ENCODE measurements around the gene ASTN2. TPM values are rescaled to one million over a fixed set of nuclear protein-coding genes. Genes with fewer than 3 reads are reported as not detected.

ASTN2 gene
- total and polyA plus RNA-seq, 10 donors: 0.87 to 6.1 (median 3.7) TPM

DNA sequence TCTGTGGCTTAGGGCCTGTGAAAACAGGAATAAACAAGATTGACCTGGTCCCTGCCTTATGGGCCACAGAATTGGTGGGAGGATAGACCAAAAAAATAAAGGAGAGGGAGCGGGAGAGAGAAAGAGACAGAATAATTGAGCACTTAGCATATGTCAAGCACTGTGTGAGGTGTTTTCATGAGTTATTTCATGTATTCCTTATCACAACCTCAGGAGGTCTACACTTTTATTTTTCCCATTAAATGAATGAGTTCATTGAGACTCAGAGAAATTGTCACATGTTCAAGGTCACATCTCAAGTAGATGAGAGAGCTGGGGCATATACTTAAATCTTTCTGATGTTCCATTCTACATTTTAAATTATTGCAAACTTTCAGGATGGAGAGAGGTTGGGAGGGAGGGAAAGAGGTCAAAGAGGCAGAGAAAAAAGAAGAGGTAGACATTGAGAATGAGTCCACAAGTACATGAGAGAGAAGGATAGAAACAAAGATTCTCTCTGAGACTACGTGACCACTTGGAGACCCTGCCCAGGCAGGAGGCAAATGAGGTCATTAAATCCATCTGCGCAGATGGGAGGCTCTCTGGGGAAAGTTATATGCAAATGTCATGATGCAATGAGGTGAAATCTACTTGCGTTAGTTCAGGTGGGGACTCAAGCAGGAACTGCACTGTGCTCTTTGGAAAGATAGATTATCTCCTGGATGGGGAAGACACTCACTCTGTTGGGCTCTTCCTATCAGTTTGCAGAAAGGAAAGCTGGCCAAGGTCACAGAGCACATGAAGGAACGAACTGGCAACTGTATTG lies 1019.8 kb downstream of the ASTN2 start:
- Histone ChIP-seq H3K4me3 (no peak overlapping the region), H3K27me3 (replicated peaks in 1 of 7) (no peaks in the 10 kb centered on the region), H3K36me3 (no peaks in the 10 kb centered on the region), H3K27ac (no peak overlapping the region), H3K9me3 (no peaks in the 10 kb centered on the region), H3K4me1 (no peaks in the 10 kb centered on the region)
- intact Hi-C loops (cut with DNase I; ENCODE audit: low total_unique reads): no loop called here
- no peak for TF ChIP-seq POLR2AphosphoS5 (IDR thresholded peaks at IDR 0.05)
- TF ChIP-seq, protein P1, sequence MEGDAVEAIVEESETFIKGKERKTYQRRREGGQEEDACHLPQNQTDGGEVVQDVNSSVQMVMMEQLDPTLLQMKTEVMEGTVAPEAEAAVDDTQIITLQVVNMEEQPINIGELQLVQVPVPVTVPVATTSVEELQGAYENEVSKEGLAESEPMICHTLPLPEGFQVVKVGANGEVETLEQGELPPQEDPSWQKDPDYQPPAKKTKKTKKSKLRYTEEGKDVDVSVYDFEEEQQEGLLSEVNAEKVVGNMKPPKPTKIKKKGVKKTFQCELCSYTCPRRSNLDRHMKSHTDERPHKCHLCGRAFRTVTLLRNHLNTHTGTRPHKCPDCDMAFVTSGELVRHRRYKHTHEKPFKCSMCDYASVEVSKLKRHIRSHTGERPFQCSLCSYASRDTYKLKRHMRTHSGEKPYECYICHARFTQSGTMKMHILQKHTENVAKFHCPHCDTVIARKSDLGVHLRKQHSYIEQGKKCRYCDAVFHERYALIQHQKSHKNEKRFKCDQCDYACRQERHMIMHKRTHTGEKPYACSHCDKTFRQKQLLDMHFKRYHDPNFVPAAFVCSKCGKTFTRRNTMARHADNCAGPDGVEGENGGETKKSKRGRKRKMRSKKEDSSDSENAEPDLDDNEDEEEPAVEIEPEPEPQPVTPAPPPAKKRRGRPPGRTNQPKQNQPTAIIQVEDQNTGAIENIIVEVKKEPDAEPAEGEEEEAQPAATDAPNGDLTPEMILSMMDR (IDR thresholded peaks at IDR 0.05 in 8 of 11, conservative IDR thresholded peaks at IDR 0.05 in 3 of 11): no peak
- TF ChIP-seq POLR2A (IDR thresholded peaks at IDR 0.05): no peak
- DNase-seq: no peak
- WGBS, 5 donors: 71 to 86% (median 80%) methylated on average over 5 of the region's 5 CpGs

- Histone ChIP-seq H3K27ac (no peak overlapping the region), H3K27me3 (replicated peaks in 1 of 7) (no peaks in the 10 kb centered on the region), H3K4me1 (no peaks in the 10 kb centered on the region), H3K4me3 (no peak overlapping the region), H3K9me3 (no peaks in the 10 kb centered on the region), H3K36me3 (no peaks in the 10 kb centered on the region)
- no peak for DNase-seq
- intact Hi-C loops (cut with DNase I; ENCODE audit: low total_unique reads): no loop called here
- WGBS, 5 donors: 90 to 94% (median 91%) methylated on average over 6 of the region's 6 CpGs
- TF ChIP-seq POLR2A (IDR thresholded peaks at IDR 0.05) (no peak), POLR2AphosphoS5 (IDR thresholded peaks at IDR 0.05) (no peak)
- TF ChIP-seq, protein P1 (IDR thresholded peaks at IDR 0.05 in 8 of 11, conservative IDR thresholded peaks at IDR 0.05 in 3 of 11): no peak
These were observed 1020.8 kb downstream of the ASTN2 start for GRCh38 chr9:116394070-116394469.

DNA sequence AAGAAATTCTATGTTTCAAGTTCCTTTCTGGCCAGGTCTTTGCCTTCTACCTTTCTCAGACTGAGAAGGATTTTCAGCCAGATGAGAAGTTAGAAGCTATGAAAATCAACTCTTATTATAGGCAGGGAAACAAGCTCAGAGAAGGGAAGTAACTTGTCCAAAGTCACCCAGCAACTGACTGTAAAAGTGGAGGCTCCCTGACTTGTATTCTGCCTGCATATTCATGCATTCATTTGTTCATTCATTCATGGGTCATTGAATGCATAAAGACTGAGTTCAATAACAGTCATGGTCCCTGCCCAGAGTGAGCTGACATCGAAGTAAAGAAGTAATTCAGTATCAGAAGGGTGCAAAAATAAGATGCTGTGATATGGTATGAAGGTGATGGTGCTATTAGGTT lies 1021.7 kb downstream of the ASTN2 start:
- Histone ChIP-seq H3K36me3 (no peaks in the 10 kb centered on the region), H3K9me3 (no peaks in the 10 kb centered on the region), H3K4me3 (no peak overlapping the region), H3K27ac (no peak overlapping the region), H3K27me3 (replicated peaks in 1 of 7) (no peaks in the 10 kb centered on the region), H3K4me1 (no peaks in the 10 kb centered on the region)
- DNase-seq: no peak
- WGBS, 5 donors: 71 to 89% (median 82%) methylated on average over 1 of the region's 1 CpG
- TF ChIP-seq POLR2A (IDR thresholded peaks at IDR 0.05) (no peak), POLR2AphosphoS5 (IDR thresholded peaks at IDR 0.05) (no peak)
- TF ChIP-seq, protein P1 (IDR thresholded peaks at IDR 0.05 in 8 of 11, conservative IDR thresholded peaks at IDR 0.05 in 3 of 11): no peak
- intact Hi-C loops (cut with DNase I; ENCODE audit: low total_unique reads): no loop called here

- TF ChIP-seq POLR2AphosphoS5 (IDR thresholded peaks at IDR 0.05) (no peak), POLR2A (IDR thresholded peaks at IDR 0.05) (no peak)
- TF ChIP-seq, protein P1 (IDR thresholded peaks at IDR 0.05 in 8 of 11, conservative IDR thresholded peaks at IDR 0.05 in 3 of 11): no peak
- Histone ChIP-seq H3K27ac (no peak overlapping the region), H3K27me3 (replicated peaks in 1 of 7) (no peaks in the 10 kb centered on the region), H3K4me1 (no peaks in the 10 kb centered on the region), H3K9me3 (no peaks in the 10 kb centered on the region), H3K4me3 (no peak overlapping the region), H3K36me3 (no peaks in the 10 kb centered on the region)
- WGBS, 5 donors: 91 to 100% (median 98%) methylated on average over 1 to 4 of the region's 4 CpGs
- no peak for DNase-seq
- intact Hi-C loops (cut with DNase I; ENCODE audit: low total_unique reads): no loop called here
These were observed 1023.5 kb downstream of the ASTN2 start for GRCh38 chr9:116391306-116391900.

Measured in spleen (tissue), 11 donors.